Kidney epithelial cell (primary cell): ENCODE measurements around the gene MYBPC1. TPM values are rescaled to one million over a fixed set of nuclear protein-coding genes. Genes with fewer than 3 reads are reported as not detected.

Experiments
- DNase-seq: peaks from one replicate; pipeline ENCODE4 v3.0.0-alpha.2; 2010; ENCODE audit warnings: low read depth
- H3K27me3 ChIP-seq: 2 replicates; pipeline ENCODE4 v1.6.0; 2011; ENCODE audit warnings: low read length; ENCODE audit not compliant: control insufficient read depth, insufficient read depth
- H3K36me3 ChIP-seq: 2 replicates; pipeline ENCODE4 v1.5.1; 2011; ENCODE audit warnings: low read length; ENCODE audit not compliant: control insufficient read depth, insufficient read depth
- H3K4me3 ChIP-seq: 2 replicates; pipeline ENCODE4 v1.5.1; 2011; ENCODE audit warnings: low read depth, mild to moderate bottlenecking, control low read depth, low read length
- total RNA-seq: library from RNA; depleted of rRNA; stranded (reverse); fragments of >200 nt; gene quantifications from 2 replicates; pipeline ENCODE4 v1.2.3, GENCODE V29; 2015
- TF ChIP-seq, protein P1 (sequence below): IDR thresholded peaks from 2 replicates; pipeline ENCODE4 v1.5.1; 2011; ENCODE audit warnings: mild to moderate bottlenecking, moderate library complexity, low read length, control low read depth, inconsistent platforms; ENCODE audit not compliant: insufficient read depth, poor library complexity, severe bottlenecking

The MYBPC1 gene
- total RNA-seq, 1 donor from 2014 or later: not detected

DNA sequence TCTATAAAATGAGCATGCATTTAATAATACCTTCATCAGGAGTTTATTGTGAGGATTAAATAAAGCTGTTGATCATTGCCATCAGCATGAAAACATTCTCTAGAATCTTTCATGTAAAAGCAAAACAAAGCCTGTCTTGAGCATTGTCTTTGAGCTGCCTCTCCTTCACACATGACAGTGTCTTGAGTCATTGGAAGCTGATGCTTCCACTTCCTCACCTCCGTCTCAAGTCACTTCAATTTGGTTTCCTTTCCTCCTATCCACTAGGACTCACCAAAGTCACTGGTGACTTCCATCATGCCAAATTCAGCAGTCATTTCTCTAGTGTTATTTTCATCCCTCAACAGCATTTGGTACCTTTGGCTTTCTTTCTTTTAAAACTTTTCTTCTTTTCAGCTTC, 31.6 kb upstream of the MYBPC1 start:
- H3K4me3 ChIP-seq: no peak overlapping the region
- DNase-seq: no peak
- no peaks in the 10 kb centered on the region for H3K36me3 ChIP-seq
- no peaks in the 10 kb centered on the region for H3K27me3 ChIP-seq
- TF ChIP-seq, protein P1, sequence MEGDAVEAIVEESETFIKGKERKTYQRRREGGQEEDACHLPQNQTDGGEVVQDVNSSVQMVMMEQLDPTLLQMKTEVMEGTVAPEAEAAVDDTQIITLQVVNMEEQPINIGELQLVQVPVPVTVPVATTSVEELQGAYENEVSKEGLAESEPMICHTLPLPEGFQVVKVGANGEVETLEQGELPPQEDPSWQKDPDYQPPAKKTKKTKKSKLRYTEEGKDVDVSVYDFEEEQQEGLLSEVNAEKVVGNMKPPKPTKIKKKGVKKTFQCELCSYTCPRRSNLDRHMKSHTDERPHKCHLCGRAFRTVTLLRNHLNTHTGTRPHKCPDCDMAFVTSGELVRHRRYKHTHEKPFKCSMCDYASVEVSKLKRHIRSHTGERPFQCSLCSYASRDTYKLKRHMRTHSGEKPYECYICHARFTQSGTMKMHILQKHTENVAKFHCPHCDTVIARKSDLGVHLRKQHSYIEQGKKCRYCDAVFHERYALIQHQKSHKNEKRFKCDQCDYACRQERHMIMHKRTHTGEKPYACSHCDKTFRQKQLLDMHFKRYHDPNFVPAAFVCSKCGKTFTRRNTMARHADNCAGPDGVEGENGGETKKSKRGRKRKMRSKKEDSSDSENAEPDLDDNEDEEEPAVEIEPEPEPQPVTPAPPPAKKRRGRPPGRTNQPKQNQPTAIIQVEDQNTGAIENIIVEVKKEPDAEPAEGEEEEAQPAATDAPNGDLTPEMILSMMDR: no peak

DNA sequence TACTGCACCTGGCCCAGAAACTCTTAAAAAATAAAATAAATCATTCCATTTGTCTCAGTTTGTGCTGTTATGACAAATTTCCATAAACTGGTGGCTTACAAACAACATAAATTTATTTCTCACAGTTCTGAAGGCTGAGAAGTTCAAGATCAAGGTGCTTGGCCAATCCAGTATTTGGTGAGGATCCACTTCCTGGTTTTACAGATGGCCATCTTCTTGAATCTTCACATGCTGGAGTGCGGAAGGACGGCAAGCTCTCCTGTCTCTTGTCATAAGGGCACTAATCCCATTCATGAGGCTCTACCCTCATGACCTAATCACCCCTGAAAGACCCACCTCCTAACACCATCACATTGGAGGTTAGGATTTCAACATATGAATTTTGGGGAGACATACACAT, 29.9 kb upstream of the MYBPC1 start:
- no peaks in the 10 kb centered on the region for H3K27me3 ChIP-seq
- no peak overlapping the region for H3K4me3 ChIP-seq
- H3K36me3 ChIP-seq: no peaks in the 10 kb centered on the region
- DNase-seq: no peak
- TF ChIP-seq, protein P1: no peak

GRCh38 chr12:101566318-101566717, 28.5 kb upstream of the MYBPC1 start:
- Histone ChIP-seq H3K4me3 (no peak overlapping the region), H3K36me3 (no peaks in the 10 kb centered on the region), H3K27me3 (no peaks in the 10 kb centered on the region)
- TF ChIP-seq, protein P1: no peak
- DNase-seq: no peak

DNA sequence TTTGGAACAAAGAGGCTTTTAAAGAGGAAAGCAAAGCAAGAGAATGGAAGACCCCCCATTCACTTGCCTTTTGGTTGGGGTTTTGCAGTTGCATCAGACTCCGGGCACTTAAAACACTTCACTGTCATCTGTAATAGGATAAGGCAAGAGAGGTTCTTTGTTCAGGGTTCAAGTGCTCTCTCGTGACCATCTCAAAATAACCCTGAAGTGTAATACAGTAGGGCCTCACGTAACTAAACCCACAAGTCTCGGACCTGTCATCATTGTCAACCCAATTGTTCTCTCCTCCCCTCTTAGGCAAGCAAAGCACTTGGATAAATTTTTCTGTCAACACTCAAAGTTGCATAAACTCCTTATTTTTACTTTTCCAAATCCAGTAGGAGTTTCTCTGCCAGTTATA, 26.9 kb upstream of the MYBPC1 start:
- Histone ChIP-seq H3K4me3 (no peak overlapping the region), H3K27me3 (no peaks in the 10 kb centered on the region), H3K36me3 (no peaks in the 10 kb centered on the region)
- DNase-seq: no peak
- TF ChIP-seq, protein P1: no peak

- no peak for DNase-seq
- TF ChIP-seq, protein P1: peak; percentile 27
- no peaks in the 10 kb centered on the region for H3K27me3 ChIP-seq
- no peaks in the 10 kb centered on the region for H3K36me3 ChIP-seq
- no peak overlapping the region for H3K4me3 ChIP-seq
Measured at GRCh38 chr12:101570047-101570446, 24.7 kb upstream of the MYBPC1 start.

DNA sequence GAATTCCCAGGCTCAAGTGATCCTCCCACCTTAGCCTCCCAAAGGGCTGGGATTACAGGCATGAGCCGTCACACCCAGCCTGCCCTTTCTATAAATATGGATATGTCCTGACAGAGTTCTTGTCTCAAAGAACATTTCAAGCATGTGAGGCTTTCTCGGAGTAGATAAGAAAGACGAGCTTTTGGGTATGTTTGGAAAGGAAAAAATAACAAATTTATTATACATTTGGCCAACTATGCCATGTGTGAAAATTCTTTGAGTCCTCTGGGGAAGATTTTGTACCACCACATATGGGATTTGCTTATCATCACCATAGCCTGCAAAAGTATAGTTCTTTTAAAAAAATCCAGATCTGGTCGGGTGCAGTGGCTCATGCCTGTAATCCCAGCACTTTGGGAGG, 23.7 kb upstream of the MYBPC1 start:
- H3K4me3 ChIP-seq: no peak overlapping the region
- H3K27me3 ChIP-seq: no peaks in the 10 kb centered on the region
- no peak for DNase-seq
- TF ChIP-seq, protein P1: no peak
- no peaks in the 10 kb centered on the region for H3K36me3 ChIP-seq
